Stimulated activated naive CD8-positive, alpha-beta T cell treated with anti-CD3 and anti-CD28 coated beads, Interleukin-15, amount 100 ng/mL, for 72 hours (primary cell): ENCODE measurements around the gene SYNGR2.
"Not testable (repeated sequence)": the region's sequence is repeated elsewhere in the genome, so short reads cannot be mapped to it uniquely, and the experiment has no call there.

ENCODE experiments used
- ATAC-seq: fragments of 150-1000 bp; cut with Tn5 transposase; 2 replicates; pipeline ENCODE4 v1.10.0; 2021; ENCODE audit warnings: mild to moderate bottlenecking, moderate library complexity
- DNase-seq, 2 donors: peaks; one replicate each; pipeline ENCODE4 v3.0.0; 2021 to 2022
- H3K27ac Mint-ChIP-seq, 2 donors: one replicate each; pipeline ENCODE4 v1.8.0; 2022; ENCODE audit warnings: mild to moderate bottlenecking in 2 of 2, mixed read lengths in 2 of 2, moderate library complexity in 2 of 2
- H3K27me3 Mint-ChIP-seq: one replicate; pipeline ENCODE4 v1.8.0; 2022; ENCODE audit warnings: mixed read lengths
- H3K4me1 Mint-ChIP-seq: one replicate; pipeline ENCODE4 v1.8.0; 2022; ENCODE audit warnings: mild to moderate bottlenecking, mixed read lengths
- H3K4me3 Mint-ChIP-seq, 2 donors: one replicate each; pipeline ENCODE4 v1.8.0; 2022; ENCODE audit warnings: mild to moderate bottlenecking in 2 of 2, mixed read lengths in 2 of 2, moderate library complexity in 1 of 2
- H3K9me3 Mint-ChIP-seq, 2 donors: one replicate each; pipeline ENCODE4 v1.8.0; 2022; ENCODE audit warnings: mixed read lengths in 2 of 2

The SYNGR2 gene

GRCh38 chr17:78147315-78147998, 20.9 kb upstream of the SYNGR2 start:
- Mint-ChIP-seq H3K9me3 (no peaks in the 10 kb centered on the region), H3K27ac (peak overlapping the region; percentile 34 to 64), H3K27me3 (no peaks in the 10 kb centered on the region), H3K4me1 (peaks cover 49% of the 10 kb centered on the region), H3K4me3 (no peak overlapping the region)
- ATAC-seq (peak; percentile 35), DNase-seq (no peak)

- DNase-seq (no peak), ATAC-seq (no peak)
- peaks cover 39% of the 10 kb centered on the region for H3K4me1 Mint-ChIP-seq
- H3K27me3 Mint-ChIP-seq = no peaks in the 10 kb centered on the region
- H3K9me3 Mint-ChIP-seq = no peaks in the 10 kb centered on the region
- H3K4me3 Mint-ChIP-seq = no peak overlapping the region
- H3K27ac Mint-ChIP-seq = peak overlapping the region; percentile 27 to 87
Observed at GRCh38 chr17:78148286-78149016, 19.9 kb upstream of the SYNGR2 start.

GRCh38 chr17:78151514-78152008, 16.8 kb upstream of the SYNGR2 start:
- DNase-seq (no peak), ATAC-seq (no peak)
- no peaks in the 10 kb centered on the region for H3K9me3 Mint-ChIP-seq
- no peak overlapping the region for H3K27ac Mint-ChIP-seq
- H3K27me3 Mint-ChIP-seq = no peaks in the 10 kb centered on the region
- H3K4me1 Mint-ChIP-seq = peaks cover 32% of the 10 kb centered on the region
- H3K4me3 Mint-ChIP-seq = no peak overlapping the region

- H3K4me3 Mint-ChIP-seq = no peak overlapping the region
- ATAC-seq = peak; percentile 81
- H3K27me3 Mint-ChIP-seq = no peaks in the 10 kb centered on the region
- H3K9me3 Mint-ChIP-seq = no peaks in the 10 kb centered on the region
- peak overlapping the region in 1 of 2 donors; percentile 67 for H3K27ac Mint-ChIP-seq
- peaks cover 17% of the 10 kb centered on the region for H3K4me1 Mint-ChIP-seq
- no peak for DNase-seq
Observed at GRCh38 chr17:78154903-78155811, 13.2 kb upstream of the SYNGR2 start.

DNA sequence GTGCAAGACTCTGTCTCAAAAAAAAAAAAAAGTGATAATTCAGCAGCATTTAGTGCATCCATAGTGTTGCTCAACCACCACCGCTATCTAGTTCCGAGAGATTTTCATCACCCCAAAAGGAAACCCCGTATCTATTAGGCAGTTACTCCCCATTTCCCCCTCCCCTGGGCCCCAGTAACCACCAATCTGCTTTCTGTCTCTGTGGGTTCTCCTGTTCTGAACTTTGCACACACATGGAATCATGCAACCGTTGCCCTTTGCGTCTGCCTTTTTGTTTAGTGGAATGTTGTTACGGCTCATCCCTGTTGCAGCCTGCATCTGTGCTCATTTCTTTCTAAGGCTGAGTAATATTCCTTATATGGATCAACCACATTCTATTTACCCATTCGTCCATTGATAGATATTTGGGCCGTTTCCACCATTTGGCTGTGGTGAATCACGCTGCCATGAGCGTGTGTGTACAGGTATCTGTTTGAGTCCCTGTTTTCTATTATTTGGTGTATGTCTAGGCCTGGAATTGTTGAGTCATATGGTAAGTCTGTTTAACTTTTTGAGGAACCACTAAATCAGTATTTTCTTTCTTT, 8.7 kb upstream of the SYNGR2 start:
- Mint-ChIP-seq H3K9me3 (no peaks in the 10 kb centered on the region), H3K4me3 (peak overlapping the region in 1 of 2 donors; percentile 14), H3K27me3 (no peaks in the 10 kb centered on the region), H3K4me1 (peaks cover 18% of the 10 kb centered on the region), H3K27ac (peak overlapping the region in 1 of 2 donors; percentile 65)
- DNase-seq (no peak), ATAC-seq (peak; percentile 72)

DNA sequence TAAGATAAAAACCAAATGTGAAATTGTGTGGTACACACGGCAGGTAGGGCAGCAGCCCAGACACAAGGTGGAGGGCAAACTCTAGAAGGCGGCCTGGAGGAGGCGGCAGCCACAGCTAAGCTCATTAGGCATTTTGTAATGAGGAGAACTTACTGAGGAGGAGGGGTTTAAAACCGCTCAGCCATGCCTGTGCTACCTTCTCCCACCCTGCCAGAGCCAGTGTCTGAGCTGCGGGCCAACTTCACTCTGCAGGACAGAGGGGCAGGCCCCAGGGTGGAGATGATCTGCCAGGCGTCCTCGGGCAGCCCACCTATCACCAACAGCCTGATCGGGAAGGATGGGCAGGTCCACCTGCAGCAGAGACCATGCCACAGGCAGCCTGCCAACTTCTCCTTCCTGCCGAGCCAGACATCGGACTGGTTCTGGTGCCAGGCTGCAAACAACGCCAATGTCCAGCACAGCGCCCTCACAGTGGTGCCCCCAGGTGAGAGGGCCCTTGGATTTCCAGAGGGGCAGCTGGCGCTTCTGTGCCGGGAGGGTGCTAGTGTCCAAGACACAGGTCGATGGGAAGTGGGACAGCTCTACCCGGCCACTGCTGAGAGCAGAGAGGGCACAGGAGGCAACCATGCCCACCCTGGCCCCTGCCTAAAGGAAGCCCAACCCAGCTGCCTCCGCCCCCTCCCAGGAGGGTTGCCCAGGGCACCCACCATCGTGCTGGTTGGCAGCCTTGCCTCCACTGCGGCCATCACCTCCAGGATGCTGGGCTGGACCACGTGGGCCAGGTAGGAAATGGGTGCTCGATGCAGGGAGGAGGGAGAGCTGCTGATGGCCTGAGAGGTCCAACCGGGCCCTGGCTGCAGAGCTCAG, 4.3 kb upstream of the SYNGR2 start:
- peak overlapping the region in 1 of 2 donors; percentile 69 for H3K27ac Mint-ChIP-seq
- no peak overlapping the region for H3K4me3 Mint-ChIP-seq
- ATAC-seq (no peak), DNase-seq (no peak)
- no peaks in the 10 kb centered on the region for H3K27me3 Mint-ChIP-seq
- no peaks in the 10 kb centered on the region for H3K9me3 Mint-ChIP-seq
- H3K4me1 Mint-ChIP-seq = peaks cover 17% of the 10 kb centered on the region

DNA sequence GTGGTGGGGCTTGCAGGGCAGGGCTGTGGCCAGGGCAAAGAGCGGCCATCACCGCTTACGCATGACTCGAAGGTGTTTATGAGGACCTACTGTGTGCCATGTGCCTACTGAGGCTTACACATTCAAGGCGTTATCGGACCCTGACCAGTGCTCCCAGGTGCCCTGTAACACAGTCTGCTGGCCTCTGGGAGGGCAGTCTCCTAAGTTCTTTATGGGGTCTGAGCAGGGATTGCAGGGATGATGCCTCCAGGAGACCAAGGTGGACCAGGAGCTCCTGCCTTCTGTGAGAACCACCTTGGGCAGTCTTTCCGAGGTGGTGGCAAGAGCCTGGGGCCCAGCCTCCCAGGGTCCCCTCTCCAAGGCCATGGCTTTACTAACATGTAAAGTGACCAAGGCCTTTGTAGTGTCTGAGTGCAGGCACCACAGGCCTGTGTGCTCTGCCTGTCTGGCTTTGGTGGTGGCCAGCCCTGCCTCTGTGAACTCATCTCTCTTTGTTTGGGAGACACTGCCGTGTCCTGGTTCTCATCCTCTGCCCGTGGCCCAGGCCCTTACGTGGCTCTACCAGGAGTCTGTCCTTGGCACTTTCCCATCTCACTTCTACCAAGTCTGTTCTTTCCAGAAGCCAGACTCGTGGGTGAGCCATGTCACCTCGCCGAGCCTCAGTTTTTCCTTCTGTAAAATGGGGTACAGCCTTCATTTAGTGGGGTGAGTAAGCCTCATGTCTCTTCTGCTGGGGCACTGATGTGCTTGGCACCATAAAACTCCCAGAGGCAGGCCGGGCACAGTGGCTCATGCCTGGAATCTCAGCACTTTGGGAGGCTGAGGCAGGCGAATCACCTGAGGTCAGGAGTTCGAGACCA, 3.4 kb upstream of the SYNGR2 start:
- no peaks in the 10 kb centered on the region for H3K9me3 Mint-ChIP-seq
- H3K27ac Mint-ChIP-seq = no peak overlapping the region
- H3K4me1 Mint-ChIP-seq = peaks cover 19% of the 10 kb centered on the region
- H3K27me3 Mint-ChIP-seq = no peaks in the 10 kb centered on the region
- no peak for ATAC-seq
- no peak overlapping the region for H3K4me3 Mint-ChIP-seq
- no peak for DNase-seq

DNA sequence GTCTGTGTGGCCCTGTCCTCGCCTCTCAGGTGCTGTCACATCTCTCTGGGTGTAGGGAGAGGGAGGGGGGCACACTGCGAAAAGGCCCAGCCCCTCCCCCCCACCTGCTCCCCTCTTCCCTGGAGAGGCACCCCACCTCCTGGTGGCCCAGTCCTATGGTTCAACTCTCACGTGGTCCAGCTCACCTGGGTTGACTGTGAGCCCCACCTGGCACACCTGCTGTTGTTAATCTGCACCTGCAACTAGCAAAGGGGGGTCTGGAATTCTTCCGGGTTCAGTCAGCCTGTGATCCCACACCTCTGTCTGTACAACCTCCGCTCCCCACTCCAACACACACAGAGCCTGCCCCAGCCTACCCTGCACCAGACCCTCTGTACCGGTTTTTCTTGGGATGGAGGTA, 2.0 kb upstream of the SYNGR2 start:
- Mint-ChIP-seq H3K9me3 (no peaks in the 10 kb centered on the region), H3K27me3 (no peaks in the 10 kb centered on the region), H3K27ac (no peak overlapping the region), H3K4me3 (no peak overlapping the region), H3K4me1 (peaks cover 30% of the 10 kb centered on the region)
- DNase-seq (no peak), ATAC-seq (no peak)

- ATAC-seq (peak; percentile 47), DNase-seq (peak in 1 of 2 donors; percentile 66)
- Mint-ChIP-seq H3K9me3 (no peaks in the 10 kb centered on the region), H3K4me1 (peaks cover 57% of the 10 kb centered on the region), H3K4me3 (peak overlapping the region; percentile 77 to 83), H3K27ac (peak overlapping the region; percentile 34 to 72), H3K27me3 (no peaks in the 10 kb centered on the region)
Observed at GRCh38 chr17:78168903-78169793, 767 bp downstream of the SYNGR2 start.

- peaks cover 72% of the 10 kb centered on the region for H3K4me1 Mint-ChIP-seq
- H3K27ac Mint-ChIP-seq = peak overlapping the region; percentile 19 to 67
- no peaks in the 10 kb centered on the region for H3K9me3 Mint-ChIP-seq
- DNase-seq = peak in 1 of 2 donors; percentile 21
- H3K27me3 Mint-ChIP-seq = no peaks in the 10 kb centered on the region
- ATAC-seq = no peak
- H3K4me3 Mint-ChIP-seq = peak overlapping the region; percentile 14 to 37
Observed at GRCh38 chr17:78170692-78171590, 2.6 kb downstream of the SYNGR2 start.

DNA sequence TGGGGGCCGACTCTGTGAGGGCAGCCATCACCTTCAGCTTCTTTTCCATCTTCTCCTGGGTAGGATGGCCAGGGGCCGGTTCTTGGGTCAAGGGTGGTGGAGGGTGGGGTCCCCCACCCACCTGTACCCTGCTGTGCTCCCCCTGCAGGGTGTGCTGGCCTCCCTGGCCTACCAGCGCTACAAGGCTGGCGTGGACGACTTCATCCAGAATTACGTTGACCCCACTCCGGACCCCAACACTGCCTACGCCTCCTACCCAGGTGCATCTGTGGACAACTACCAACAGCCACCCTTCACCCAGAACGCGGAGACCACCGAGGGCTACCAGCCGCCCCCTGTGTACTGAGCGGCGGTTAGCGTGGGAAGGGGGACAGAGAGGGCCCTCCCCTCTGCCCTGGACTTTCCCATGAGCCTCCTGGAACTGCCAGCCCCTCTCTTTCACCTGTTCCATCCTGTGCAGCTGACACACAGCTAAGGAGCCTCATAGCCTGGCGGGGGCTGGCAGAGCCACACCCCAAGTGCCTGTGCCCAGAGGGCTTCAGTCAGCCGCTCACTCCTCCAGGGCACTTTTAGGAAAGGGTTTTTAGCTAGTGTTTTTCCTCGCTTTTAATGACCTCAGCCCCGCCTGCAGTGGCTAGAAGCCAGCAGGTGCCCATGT, 3.3 kb downstream of the SYNGR2 start:
- Mint-ChIP-seq H3K4me3 (peak overlapping the region in 1 of 2 donors; percentile 54), H3K27ac (peak overlapping the region; percentile 76 to 87), H3K4me1 (peaks cover 80% of the 10 kb centered on the region)
- DNase-seq, H3K27me3 Mint-ChIP-seq, ATAC-seq, H3K9me3 Mint-ChIP-seq: not testable (repeated sequence)
